ENCODE measurements around the gene ABR. TPM values are rescaled to one million over a fixed set of nuclear protein-coding genes. Genes with fewer than 3 reads are reported as not detected.

The ABR gene
- total and polyA plus RNA-seq, 2 of the 13 experiments (the other 11 are each of a cell fraction or from before 2014, with no cell fraction given), result 12.4 to 40.4 TPM

- Histone ChIP-seq H3K36me3 (replicated peaks in 1 of 2; ENCODE audit: control insufficient read depth in 1 of 2, insufficient read depth in 2 of 2, low read length in 2 of 2) (no peaks in the 10 kb centered on the region), H2AFZ (ENCODE audit: low read length) (no peak overlapping the region), H3K4me1 (ENCODE audit: insufficient read depth, low read length) (no peaks in the 10 kb centered on the region), H4K20me1 (ENCODE audit: insufficient read depth, low read length) (no peaks in the 10 kb centered on the region), H3K4me3 (replicated peaks in 1 of 3; ENCODE audit: insufficient read depth in 1 of 3, low read depth in 2 of 3, low read length in 3 of 3) (no peak overlapping the region), H3K4me2 (ENCODE audit: low read depth, low read length) (no peak overlapping the region), H3K9ac (ENCODE audit: insufficient read depth, low read depth, low read length) (no peak overlapping the region), H3K9me3 (ENCODE audit: low read length) (no peaks in the 10 kb centered on the region), H3K27me3 (ENCODE audit: control insufficient read depth in 1 of 2, insufficient read depth in 2 of 2, low read length in 2 of 2) (peaks cover 5 to 54% of the 10 kb centered on the region in 2 experiments), H3K79me2 (ENCODE audit: insufficient read depth, low read length) (no peaks in the 10 kb centered on the region), H3K27ac (ENCODE audit: extremely low read length, insufficient read depth, low read length) (no peak overlapping the region)
- BruUV-seq (replicated peaks), result no TSS peak
- intact Hi-C loops (cut with micrococcal nuclease; ENCODE audit: unreplicated experiment) (no loop called here), in situ Hi-C loops (cut with HindIII; ENCODE audit: extremely low pct_ligation_motif_present, low pct_unique_long_range_greater_than_20kb) (no loop called here)
- no peak for ATAC-seq
- POLR2A ChIA-PET, result no interaction called here
- CTCF ChIA-PET (ENCODE audit: low intra/inter-chr PET ratio, low total read pairs), result no interaction called here
- 33% methylated on average over 21 of the region's 29 CpGs for WGBS (ENCODE audit: low lambda C conversion rate)
- FAIRE-seq, result no peak
- no peak for DNase-seq (ENCODE audit: low spot score)
- no peak for TF ChIP-seq MAFG (CRISPR knock-in tag; IDR thresholded peaks at IDR 0.05)
- TF ChIP-seq MEIS1 (CRISPR knock-in tag; IDR thresholded peaks at IDR 0.05; ENCODE audit: borderline replicate concordance), result no peak
- TF ChIP-seq ZNF562 (CRISPR knock-in tag; IDR thresholded peaks at IDR 0.05; ENCODE audit: borderline replicate concordance), result no peak
- TF ChIP-seq POGK (CRISPR knock-in tag; conservative IDR thresholded peaks at IDR 0.05), result no peak
- TF ChIP-seq SP5 (CRISPR knock-in tag; IDR thresholded peaks at IDR 0.05; ENCODE audit: borderline replicate concordance, low read depth), result no peak
- TF ChIP-seq BRD4 (CRISPR knock-in tag; IDR thresholded peaks at IDR 0.05), result no peak
- no peak for TF ChIP-seq ZNF234 (CRISPR knock-in tag; conservative IDR thresholded peaks at IDR 0.05)
- no peak for TF ChIP-seq ZFP36 (IDR thresholded peaks at IDR 0.05; ENCODE audit: borderline replicate concordance, low read depth, low read length, partially characterized antibody)
- TF ChIP-seq ZSCAN9 (CRISPR knock-in tag; IDR thresholded peaks at IDR 0.05; ENCODE audit: borderline replicate concordance), result no peak
- TF ChIP-seq KDM6A (CRISPR knock-in tag; IDR thresholded peaks at IDR 0.05; ENCODE audit: low read depth), result no peak
Observed at GRCh38 chr17:1134634-1135324, 45.0 kb downstream of the ABR start.
